Measurements from ENCODE around the gene ZSCAN5A. TPM values are rescaled to one million over a fixed set of nuclear protein-coding genes. Genes with fewer than 3 reads are reported as not detected.
"Not testable (repeated sequence)": the region's sequence is repeated elsewhere in the genome, so short reads cannot be mapped to it uniquely, and the experiment has no call there.

ZSCAN5A gene
- total RNA-seq, 1 donor from 2014 or later: 1.4 TPM

GRCh38 chr19:56189785-56190184 lies 124.9 kb downstream of the ZSCAN5A start:
- no peak overlapping the region for H3K4me3 ChIP-seq (ENCODE audit: low read depth, low read length)
- no peak for TF ChIP-seq CTCF (conservative IDR thresholded peaks at IDR 0.05; ENCODE audit: low read depth, low read length)
- DNase-seq (ENCODE audit: low read depth): no peak

DNA sequence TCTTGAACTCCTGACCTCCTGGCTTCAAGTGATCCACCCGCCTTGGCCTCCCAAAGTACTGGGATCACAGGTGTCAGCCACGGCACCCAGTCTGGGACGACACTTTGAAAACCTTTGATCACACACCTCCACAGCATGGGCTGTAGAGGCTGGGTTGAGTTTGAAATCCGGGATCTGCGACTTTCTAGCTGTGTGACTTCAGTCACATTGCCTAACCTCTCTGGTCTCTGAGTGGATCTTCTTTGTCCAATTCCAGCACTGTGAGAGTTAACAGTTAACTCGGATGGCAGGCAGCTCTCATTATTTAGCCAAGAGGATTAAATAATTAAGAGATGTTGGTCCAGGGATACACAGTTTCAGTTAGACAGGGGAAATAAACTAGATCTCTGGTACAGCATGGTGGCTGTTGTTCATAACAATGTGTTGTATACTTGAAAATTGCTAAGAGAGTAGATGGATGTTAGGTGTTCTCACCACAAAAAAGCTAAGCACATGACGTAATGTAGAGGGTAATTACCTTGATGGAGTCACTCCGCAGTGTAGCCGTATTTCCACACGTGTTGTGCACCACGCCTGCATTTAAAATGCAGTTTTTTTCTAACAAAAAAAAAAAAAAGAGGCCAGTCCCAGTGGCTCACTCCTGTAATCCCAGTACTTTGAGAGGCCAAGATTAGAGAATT lies 136.9 kb downstream of the ZSCAN5A start:
- no peak overlapping the region for H3K4me3 ChIP-seq (ENCODE audit: low read depth, low read length)
- TF ChIP-seq CTCF (conservative IDR thresholded peaks at IDR 0.05; ENCODE audit: low read depth, low read length): no peak
- DNase-seq (ENCODE audit: low read depth): no peak

DNA sequence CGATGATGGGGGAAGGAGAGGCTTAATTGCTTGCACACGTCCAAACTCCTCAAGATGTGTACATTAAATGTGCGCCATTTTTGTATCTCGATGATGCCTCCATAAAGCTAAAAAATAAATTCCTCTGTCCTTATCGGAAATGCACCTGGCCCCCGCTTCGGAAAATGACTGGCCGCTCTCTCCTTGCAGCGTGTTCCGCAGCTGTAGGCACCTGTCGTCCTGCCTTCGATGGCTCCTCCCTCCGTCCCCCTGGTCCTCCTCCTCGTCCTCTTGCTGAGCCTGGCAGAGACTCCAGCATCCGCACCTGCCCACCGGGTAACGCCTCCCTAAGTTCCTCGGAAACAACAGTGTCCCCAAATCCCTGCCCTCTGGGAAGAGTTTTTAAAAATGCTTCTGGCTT lies 137.8 kb downstream of the ZSCAN5A start:
- no peak for DNase-seq (ENCODE audit: low read depth)
- no peak for TF ChIP-seq CTCF (conservative IDR thresholded peaks at IDR 0.05; ENCODE audit: low read depth, low read length)
- H3K4me3 ChIP-seq (ENCODE audit: low read depth, low read length): no peak overlapping the region

GRCh38 chr19:56176310-56176709 lies 138.3 kb downstream of the ZSCAN5A start:
- not testable (repeated sequence) for DNase-seq (ENCODE audit: low read depth); H3K4me3 ChIP-seq (ENCODE audit: low read depth, low read length)

DNA sequence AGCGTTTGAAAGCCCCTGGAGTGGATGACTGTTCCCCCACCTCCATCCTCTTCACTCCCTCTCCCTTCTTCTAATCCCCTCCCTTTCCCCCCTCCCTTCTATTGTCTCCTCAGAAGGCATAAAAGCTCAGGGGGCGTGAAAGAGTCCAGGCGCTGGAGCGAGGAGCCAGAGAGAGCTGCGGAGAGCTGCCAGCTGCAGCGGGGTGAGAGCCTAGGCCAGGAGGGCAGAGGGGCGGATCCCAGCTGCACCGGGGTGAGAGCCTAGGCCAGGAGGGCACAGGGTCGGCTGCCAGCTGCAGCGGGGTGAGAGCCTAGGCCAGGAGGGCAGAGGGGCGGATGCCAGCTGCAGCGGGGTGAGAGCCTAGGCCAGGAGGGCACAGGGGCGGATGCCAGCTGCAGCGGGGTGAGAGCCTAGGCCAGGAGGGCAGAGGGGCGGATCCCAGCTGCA lies 138.8 kb downstream of the ZSCAN5A start, which contains the start of gene GALP:
Gene GALP, plus strand, starts transcription at position 148 of the 447 bp plus-strand sequence. CDS start 1,101 bp downstream, outside the sequence.
- DNase-seq (ENCODE audit: low read depth): not testable (repeated sequence)

DNA sequence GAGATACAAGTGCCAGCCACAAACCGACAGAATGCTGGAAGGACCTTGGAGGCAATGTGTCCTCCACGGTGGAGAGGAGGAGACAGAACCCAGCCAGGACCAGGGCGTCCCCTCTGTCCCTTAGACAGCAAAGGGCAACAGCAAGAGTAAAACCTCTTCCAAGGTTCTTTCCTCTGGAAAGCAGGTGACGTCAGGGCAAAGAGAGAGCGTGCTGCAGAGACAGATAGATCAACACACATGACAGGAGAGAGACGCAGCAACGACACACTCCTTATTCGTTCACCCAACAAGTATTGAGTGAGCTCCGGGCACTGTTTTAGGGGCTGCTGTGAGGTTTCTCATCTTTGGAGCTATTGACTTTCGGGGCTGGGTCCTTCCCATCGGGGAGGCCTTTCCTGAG lies 140.1 kb downstream of the ZSCAN5A start:
- no peak overlapping the region for H3K4me3 ChIP-seq (ENCODE audit: low read depth, low read length)
- no peak for TF ChIP-seq CTCF (conservative IDR thresholded peaks at IDR 0.05; ENCODE audit: low read depth, low read length)
- no peak for DNase-seq (ENCODE audit: low read depth)

More for the DNA sequence above, 138.8 kb downstream of the ZSCAN5A start, which contains the start of gene GALP:
- not testable (repeated sequence) for H3K4me3 ChIP-seq (ENCODE audit: low read depth, low read length)

DNA sequence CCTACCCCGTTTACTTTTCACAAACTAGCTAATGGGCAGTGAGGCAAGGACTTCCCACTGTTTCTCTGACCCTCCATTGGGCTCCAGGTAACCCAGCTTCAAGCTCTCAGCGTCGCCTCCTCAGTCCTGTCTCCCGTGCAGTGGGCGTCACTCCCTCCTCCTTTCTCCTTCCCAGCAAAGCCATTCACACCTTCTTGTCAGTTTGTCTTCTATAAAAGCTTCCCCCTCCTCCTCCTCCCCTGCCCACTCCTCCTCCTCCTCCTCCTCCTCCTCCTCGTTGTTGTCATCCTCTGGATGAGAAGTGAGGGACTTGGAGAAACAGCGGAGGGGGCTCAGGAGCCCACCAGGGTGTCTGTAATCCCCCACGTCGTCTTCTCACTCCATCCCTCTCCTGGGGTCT lies 140.6 kb downstream of the ZSCAN5A start:
- H3K4me3 ChIP-seq (ENCODE audit: low read depth, low read length): no peak overlapping the region
- TF ChIP-seq CTCF (conservative IDR thresholded peaks at IDR 0.05; ENCODE audit: low read depth, low read length): no peak
- no peak for DNase-seq (ENCODE audit: low read depth)

Other genes with a start within 250 kb of the ZSCAN5A start
- gene ZNF787, start 193.5 kb downstream of the ZSCAN5A start, total RNA-seq: 19.6 and 23.4 TPM in 2 replicates
- gene ZNF444, start 173.6 kb downstream of the ZSCAN5A start, total RNA-seq: 32.5 and 40.2 TPM in 2 replicates
- gene GALP, start 138.8 kb downstream of the ZSCAN5A start, total RNA-seq: not detected in 2 replicates
- not detected in 2 replicates for gene ZSCAN5B, start 117.1 kb downstream of the ZSCAN5A start, total RNA-seq
- not detected in 2 replicates for gene ZSCAN5C, start 112.6 kb downstream of the ZSCAN5A start, total RNA-seq
- gene EDDM13, start 42.1 kb downstream of the ZSCAN5A start, total RNA-seq: not detected in 2 replicates
- gene ZNF582, start 78.7 kb upstream of the ZSCAN5A start, total RNA-seq: 1.6 and 2.5 TPM in 2 replicates
- 0.75 and 2.7 TPM in 2 replicates for gene ZNF583, start 89.5 kb upstream of the ZSCAN5A start, total RNA-seq
- 3.0 and 6.1 TPM in 2 replicates for gene ZNF667, start 162.5 kb upstream of the ZSCAN5A start, total RNA-seq
- 0.69 and 1.0 TPM in 2 replicates for gene ZNF471, start 193.0 kb upstream of the ZSCAN5A start, total RNA-seq
- gene ZFP28, start 224.1 kb upstream of the ZSCAN5A start, total RNA-seq: 7.9 and 12.2 TPM in 2 replicates